Activated CD8-positive, alpha-beta memory T cell treated with anti-CD3 and anti-CD28 coated beads for 24 hours (primary cell): Measurements from ENCODE around the gene DYSF.

Experiments
- DNase-seq: peaks from one replicate; pipeline ENCODE4 v3.0.0-alpha.2; 2020

DYSF gene

DNA sequence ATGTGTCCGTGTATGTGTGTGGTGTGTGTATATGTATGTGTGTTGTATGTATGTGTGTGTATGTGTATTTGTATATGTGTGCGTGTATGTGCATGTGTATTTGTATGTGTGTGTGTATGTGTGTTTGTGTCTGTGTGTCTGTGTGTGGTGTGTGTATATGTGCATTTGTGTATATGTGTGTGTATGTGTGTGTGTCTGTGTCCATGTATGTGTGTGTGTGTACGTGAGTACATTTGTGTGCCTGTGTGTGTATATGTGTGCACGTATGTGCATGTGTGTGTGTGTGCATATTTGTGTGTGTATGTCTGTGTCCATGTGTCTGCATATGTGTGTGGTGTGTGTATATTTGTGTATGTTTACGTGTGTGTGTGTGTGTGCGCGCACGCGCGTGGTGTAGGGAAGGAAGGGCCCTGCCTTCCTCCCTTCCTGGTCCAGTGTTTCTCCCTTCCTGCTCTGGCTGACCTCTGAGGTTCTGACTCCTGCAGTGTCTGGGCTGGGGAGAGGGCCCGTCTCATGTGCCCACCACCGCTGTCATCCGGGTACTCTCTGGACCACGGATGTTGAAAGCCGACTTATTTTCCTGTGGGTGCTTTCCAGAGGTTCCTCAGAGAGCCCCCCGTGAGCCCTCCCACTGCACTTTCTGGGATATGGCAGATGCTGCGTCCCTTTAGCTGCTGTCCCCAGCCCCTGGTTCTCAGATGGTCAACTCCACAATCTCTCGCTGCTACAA lies 209.5 kb downstream of the DYSF start:
- no peak for DNase-seq

GRCh38 chr2:71664161-71664560 lies 210.8 kb downstream of the DYSF start:
- no peak for DNase-seq

GRCh38 chr2:71665168-71666093 lies 212.1 kb downstream of the DYSF start:
- DNase-seq: no peak

DNA sequence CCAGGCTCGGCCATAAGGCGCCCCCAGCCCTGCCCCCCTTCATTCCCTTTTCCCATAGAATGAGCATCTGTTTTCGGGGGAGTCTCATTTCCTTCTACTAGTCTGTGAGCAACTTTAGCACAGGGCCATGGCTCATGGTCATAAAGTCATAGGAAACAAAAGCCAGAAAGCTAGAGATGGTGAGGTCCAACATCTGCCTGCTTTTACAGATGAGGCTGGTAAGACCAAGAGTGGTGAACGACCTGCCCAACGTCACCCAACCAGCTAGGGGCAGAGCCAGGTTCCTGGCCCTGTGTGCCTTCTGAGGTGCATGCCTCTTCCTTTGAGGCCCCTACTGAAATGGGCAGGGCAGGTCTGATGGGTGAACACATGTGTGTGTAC lies 212.7 kb downstream of the DYSF start:
- no peak for DNase-seq

DNA sequence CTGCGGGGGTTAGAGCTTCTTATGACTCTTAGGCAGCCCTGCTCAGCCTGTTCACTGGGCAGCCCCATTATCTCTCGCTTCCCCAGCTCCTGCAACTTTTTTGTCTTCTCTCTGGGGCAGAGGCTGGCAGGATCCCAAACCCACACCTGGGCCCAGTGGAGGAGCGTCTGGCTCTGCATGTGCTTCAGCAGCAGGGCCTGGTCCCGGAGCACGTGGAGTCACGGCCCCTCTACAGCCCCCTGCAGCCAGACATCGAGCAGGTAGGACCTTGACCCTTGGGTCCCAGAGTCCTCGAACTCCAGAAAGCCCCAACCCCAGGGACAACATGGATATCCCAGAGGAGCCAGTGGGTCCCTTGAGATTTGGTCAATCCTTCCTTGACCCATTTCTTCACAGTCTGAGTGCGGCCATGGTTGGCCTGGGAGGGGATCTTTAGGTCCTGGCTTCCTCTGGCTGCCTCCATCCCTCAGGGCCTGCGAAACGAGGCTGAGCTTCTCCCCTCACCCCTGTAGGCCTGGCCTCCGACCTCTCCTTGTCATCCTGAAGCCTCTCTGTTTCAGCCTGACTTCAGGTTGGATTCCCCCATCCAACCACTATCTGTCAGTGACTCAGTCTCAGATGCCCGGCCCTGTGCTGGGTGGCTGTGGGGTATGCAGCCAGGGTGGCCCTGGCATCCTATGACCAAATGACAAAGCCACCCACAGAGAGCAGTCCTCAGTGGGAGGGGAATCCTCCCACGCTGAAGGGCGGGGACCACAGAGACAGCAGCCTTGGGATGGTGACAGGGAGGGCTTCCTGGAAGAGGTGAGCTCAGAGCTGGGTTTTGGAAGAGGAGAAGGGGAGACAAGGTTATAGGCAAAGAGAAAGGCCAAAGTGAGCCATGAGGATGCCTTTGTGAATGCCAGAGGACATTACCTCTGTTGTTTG lies 214.2 kb downstream of the DYSF start:
- peak; percentile 28 for DNase-seq

GRCh38 chr2:71668326-71669057 lies 215.1 kb downstream of the DYSF start:
- DNase-seq: peak; percentile 21

DNA sequence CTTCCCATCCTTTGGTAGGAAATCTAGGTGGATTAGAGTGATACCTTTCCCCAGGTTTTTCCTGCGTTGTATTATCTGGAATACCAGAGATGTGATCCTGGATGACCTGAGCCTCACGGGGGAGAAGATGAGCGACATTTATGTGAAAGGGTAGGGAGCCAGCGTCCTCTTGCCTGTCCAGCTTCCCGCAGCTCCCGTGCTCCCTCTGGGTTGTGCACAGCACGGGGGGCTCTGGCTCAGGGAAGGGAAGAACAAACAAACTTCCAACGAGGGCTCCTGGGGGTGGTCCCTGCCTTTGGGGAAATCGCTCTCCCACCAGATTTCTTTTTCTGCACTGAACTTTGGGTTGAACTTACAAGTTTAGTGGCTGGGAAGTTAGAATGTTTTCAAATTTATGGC lies 215.7 kb downstream of the DYSF start:
- no peak for DNase-seq

DNA sequence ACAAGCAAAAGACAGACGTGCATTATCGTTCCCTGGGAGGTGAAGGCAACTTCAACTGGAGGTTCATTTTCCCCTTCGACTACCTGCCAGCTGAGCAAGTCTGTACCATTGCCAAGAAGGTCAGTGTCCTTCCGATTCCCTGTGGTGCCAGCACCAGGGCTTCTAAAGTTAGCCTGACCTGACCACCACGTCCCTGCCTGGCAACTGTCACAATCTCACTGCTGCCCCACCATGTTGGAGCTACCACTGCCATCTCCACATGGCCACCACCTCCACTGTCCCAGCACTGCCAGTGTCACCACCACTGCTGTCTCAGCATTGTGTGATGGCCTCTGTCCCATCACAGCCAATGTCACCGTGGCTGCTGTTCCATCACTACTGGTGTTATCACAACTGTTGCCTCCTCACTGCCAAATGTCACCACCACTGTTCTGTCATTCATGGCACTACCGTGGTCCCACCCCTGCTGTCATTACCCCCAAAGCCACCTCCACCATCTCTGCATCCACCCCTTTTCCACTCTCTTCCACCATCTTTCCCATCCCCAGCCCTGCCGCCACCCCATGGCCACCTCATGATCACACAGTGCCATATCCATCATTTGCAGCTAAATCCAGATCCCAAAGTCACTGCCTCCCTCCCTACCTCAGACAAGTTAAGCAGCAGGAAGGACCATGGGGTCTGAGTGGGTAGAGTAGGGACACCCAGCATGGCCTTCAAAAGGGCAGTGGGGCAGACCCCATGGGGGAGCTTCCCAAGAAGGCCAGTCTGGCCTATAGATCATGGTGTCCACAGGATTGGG lies 216.5 kb downstream of the DYSF start:
- peak; percentile 26 for DNase-seq

DNA sequence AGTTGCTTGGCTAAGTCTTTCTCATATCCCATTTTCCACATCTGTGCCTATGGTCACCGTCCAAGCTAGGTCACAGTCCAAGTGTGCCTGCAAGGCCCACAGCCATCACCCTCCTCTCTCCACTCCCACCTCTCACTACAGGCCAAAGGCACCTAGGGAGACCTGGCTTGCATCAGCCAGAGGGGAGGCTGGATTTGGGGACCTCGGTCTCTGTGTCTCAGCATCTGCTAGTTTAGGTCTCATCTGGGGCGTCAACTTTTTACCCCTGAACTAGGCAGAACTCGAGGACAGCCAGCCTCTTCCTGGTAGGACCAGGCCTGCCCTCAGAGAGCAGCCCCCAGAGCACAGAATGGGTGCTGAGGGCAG lies 217.1 kb downstream of the DYSF start:
- peak; percentile 35 for DNase-seq

DNA sequence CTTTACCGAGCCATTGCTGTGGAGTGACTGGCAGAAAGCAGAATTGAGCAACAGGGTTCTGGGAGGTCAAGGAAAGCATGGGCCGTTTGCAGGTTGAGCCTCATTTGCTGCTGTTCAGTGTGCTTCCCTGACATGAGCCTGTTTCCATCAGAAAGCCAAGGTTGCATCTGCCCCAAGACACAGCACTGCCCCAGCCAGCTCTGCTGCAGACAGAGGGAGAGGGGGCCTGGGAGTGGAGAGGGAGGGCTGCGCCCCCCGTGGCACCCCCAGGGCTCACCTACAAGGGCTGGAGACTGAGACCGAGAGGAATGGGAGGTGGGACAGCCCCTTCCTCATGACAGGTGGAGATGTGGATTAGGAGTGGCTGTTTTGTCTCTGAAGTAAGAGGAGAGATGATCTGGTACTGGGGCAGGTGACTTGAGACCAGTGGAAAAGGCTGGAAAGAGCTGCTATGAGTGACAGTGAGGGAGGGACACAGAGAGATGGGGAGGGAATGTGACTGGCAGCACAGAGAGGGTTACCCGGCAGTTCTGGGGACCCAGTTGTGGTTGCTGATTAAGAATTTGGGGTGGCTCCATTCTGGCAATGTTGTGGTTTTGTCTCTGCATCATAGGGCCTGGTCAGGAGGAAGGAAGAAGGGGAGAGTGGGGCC lies 218.0 kb downstream of the DYSF start:
- DNase-seq: peak; percentile 42

GRCh38 chr2:71671895-71672825 lies 218.8 kb downstream of the DYSF start:
- DNase-seq: peak; percentile 45

DNA sequence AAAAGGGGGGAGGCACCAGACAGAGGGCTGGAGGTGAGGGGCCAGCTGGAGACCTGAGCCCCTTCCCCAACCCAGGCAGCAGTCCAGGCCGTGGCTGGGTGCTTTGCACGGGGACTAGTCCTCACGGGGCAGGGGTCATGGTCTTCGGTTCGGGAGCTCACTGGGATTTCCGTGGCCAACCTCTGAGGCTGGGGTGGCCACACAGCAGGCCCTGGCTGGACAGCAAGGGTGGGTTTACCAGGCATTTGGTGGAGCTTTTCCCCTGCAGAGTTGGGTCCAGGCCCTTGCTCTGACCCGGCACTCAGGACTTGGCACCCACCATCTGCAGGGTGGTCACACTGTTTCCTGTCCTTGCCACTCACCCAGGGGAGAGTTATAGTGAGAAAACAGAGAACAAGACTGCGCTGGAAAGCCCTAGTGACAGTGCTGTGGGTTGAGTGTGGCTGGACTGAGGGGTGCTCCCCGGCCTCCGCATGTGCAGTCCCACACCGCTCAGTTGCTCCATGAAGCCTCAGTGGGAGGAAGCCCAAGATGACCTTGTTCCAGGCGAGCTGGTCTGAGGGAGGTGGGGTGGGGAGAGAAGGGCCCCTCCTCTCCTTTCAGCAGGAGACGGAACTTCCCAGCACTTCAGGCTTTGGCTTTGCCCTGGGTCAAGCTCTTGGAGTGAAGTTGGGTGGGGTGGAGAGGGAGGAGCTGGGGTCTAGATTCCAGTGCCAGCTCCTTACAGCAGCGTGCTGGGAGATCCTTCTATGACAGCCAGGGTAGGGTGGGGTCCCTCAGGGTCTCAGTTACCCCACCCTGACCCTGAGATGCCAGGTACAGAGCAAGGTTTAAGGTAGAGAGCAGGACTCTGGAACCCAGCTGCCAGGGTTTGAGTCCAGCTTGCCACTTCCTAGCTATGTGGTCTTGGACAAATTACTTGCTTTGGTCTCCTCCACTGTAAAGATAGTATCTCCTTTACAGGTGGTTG lies 219.8 kb downstream of the DYSF start:
- DNase-seq: peak; percentile 46

DNA sequence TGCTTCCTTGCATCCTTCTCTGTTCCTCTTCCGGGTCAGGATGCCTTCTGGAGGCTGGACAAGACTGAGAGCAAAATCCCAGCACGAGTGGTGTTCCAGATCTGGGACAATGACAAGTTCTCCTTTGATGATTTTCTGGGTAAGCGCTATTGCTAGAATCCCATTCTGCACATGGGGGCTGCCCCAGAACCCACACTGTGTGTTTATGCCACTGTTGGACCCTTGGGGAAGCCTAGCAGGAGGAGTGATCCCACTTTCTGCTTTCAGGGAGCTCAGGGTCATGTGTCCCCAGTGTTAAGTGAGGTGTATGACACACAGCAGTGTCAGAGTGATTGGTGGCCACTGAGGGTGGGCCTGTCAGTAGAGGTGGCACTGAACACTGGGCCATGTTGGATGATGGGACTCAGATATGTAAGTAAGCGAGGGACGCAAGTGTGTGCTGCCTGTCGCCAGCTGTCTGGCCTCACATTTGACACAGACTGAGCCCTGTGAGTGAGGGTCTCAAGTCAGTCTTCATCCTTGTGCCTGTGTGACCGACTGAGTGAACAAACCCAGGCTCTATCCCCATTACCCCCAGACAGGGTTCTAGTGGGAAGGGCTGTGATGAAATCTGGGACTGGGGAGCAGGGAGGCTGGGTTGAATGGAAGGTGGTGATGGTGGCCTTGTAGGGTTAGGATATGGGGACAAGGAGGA lies 220.9 kb downstream of the DYSF start:
- DNase-seq: peak; percentile 24

- peak; percentile 21 for DNase-seq
Observed at GRCh38 chr2:71675296-71675695, 221.9 kb downstream of the DYSF start.

DNA sequence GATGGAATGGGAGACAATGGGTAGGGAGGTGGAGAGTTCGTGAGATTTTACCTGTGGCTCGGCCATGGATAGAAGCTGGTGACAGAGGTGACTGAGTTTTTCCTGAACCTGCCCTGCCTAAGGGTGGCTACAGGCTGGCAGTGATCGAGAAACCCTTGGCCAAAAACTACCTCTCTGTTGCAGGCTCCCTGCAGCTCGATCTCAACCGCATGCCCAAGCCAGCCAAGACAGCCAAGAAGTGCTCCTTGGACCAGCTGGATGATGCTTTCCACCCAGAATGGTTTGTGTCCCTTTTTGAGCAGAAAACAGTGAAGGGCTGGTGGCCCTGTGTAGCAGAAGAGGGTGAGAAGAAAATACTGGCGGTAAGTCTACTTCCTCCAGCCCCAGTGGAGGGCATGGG lies 225.5 kb downstream of the DYSF start:
- no peak for DNase-seq

DNA sequence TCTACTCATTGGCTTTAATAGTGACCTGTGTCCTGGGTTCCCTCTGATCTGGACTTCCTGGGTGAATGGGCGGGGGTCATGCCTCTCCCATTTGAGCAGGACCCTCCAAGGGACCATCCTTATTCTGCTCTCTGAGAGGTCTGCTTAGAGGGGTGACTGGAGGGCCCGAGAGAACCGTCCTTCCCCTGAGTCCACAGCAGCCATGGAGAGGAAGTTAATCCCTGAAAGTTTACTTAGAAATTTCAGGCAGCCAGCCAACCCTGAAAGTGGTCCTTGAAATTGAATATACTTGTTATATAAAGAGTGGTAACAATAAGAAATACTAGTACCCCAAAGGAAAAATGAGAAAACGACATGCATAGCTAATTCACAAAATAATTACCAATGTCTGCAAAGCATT lies 226.1 kb downstream of the DYSF start:
- DNase-seq: no peak

DNA sequence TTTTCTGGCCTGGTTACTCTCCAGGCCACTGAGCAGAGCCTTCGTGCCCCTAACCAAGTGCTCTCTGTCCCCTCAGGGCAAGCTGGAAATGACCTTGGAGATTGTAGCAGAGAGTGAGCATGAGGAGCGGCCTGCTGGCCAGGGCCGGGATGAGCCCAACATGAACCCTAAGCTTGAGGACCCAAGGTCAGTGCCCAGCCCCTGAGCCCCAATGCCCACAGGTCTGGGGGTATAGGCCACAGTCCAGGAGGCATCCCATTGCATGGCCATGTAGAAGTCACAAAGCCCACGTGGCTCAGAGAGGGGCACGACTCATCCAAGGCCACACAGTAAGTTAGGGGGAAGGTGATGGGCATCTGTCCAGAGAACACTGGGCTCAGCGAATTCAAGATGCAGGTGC lies 227.6 kb downstream of the DYSF start:
- no peak for DNase-seq

DNA sequence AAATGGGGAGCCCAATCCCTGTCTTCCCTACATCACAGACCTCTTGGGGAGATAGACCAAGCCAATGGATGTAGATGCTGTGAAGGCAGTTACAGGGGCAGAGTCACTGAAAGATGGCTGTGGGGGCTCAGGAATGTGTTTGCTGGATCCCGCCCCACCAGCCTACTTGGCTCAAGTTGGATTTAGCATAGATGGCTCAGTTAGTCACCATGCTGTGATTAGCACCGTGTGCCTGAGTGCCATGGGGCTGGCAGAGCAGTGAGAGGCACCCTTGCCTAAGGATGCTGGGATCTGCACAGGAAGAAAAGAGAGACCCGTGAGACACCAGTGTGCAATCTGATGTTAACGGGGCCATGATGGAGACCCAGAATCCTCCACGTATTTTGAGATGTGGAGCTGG lies 228.3 kb downstream of the DYSF start:
- DNase-seq: no peak
